ENCODE data around the gene HIPK2.

HIPK2 gene

DNA sequence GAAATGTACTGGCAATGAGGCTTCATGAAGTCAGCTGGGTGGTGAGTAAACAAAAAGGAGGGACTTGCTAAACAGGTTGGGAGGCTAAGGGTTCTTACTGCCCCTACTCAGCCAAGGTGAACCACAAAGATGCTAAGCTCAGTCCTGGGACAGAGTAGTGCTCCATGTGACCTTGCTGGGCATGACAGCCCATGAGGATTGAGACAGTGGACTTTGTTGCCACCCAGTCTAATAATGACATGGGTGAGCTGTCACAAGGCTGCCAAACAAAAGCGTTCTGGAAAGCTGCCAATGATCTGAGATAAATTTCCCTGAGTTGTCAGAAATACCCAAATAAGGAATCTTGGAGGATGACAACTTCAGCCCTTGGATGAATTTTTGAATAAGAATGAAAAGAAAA lies 179.2 kb downstream of the HIPK2 start:
- Histone ChIP-seq H3K4me1 (ENCODE audit: control insufficient read depth in 2 of 2, insufficient read depth in 2 of 2, low read length in 2 of 2) (no peaks in the 10 kb centered on the region), H3K27ac (ENCODE audit: low read depth in 2 of 2, low read length in 2 of 2) (no peak overlapping the region), H3K9me3 (ENCODE audit: control insufficient read depth in 2 of 2, low read length in 2 of 2) (no peaks in the 10 kb centered on the region), H3K27me3 (ENCODE audit: control insufficient read depth in 2 of 2, insufficient read depth in 2 of 2, low read length in 2 of 2) (no peaks in the 10 kb centered on the region), H3K9ac (ENCODE audit: low read depth in 1 of 2, low read length in 2 of 2) (no peak overlapping the region), H3K36me3 (ENCODE audit: control insufficient read depth in 2 of 2, insufficient read depth in 2 of 2, low read length in 2 of 2) (peaks cover 66 to 67% of the 10 kb centered on the region in 2 donors), H3K4me3 (ENCODE audit: low read length in 2 of 2) (no peak overlapping the region)

DNA sequence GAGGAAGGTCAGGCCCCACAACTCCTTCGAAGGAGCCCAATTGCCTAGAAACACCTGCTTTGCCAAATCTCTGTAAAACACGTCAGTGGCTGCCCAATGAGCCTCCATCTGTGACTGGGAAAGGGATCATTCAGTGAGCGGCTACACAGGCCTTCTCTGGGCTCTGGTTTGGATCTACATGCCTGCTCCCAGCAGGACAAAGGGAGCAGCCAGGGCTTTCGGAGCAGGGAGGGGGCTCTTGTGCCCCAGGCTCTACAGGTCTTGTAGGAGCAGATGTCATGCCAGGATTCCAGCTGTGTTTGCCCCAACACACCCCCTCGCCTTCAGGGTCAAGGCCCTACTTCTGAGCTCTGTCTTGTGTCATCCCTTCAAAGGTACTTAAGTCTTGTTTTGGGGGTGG lies 180.8 kb downstream of the HIPK2 start:
- Histone ChIP-seq H3K27ac (ENCODE audit: low read depth in 2 of 2, low read length in 2 of 2) (no peak overlapping the region), H3K27me3 (ENCODE audit: control insufficient read depth in 2 of 2, insufficient read depth in 2 of 2, low read length in 2 of 2) (no peaks in the 10 kb centered on the region), H3K9me3 (ENCODE audit: control insufficient read depth in 2 of 2, low read length in 2 of 2) (no peaks in the 10 kb centered on the region), H3K9ac (ENCODE audit: low read depth in 1 of 2, low read length in 2 of 2) (no peak overlapping the region), H3K36me3 (ENCODE audit: control insufficient read depth in 2 of 2, insufficient read depth in 2 of 2, low read length in 2 of 2) (peaks cover 67 to 74% of the 10 kb centered on the region in 2 donors), H3K4me3 (ENCODE audit: low read length in 2 of 2) (no peak overlapping the region), H3K4me1 (ENCODE audit: control insufficient read depth in 2 of 2, insufficient read depth in 2 of 2, low read length in 2 of 2) (no peaks in the 10 kb centered on the region)

DNA sequence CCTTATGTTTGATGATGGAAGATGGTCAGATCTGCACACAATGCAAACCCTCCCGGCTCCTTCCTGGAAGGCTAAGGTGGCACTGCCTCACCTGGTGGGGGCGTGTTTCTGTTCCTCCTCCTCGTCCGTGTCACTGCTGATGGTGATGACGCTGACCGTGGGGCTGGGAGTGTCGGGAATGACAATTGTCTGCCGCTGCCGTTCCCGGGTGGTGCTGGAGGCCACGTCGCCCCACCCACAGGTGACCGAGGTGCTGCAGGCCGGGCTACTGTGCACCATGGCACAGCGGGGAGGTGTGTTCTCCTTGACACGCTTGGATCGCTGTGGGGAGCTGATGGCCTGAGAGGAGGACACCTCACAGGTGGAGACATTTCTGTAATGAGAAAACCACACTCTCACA lies 181.2 kb downstream of the HIPK2 start:
- Histone ChIP-seq H3K27me3 (ENCODE audit: control insufficient read depth in 2 of 2, insufficient read depth in 2 of 2, low read length in 2 of 2) (no peaks in the 10 kb centered on the region), H3K36me3 (ENCODE audit: control insufficient read depth in 2 of 2, insufficient read depth in 2 of 2, low read length in 2 of 2) (peaks cover 71 to 77% of the 10 kb centered on the region in 2 donors), H3K27ac (ENCODE audit: low read depth in 2 of 2, low read length in 2 of 2) (no peak overlapping the region), H3K9me3 (ENCODE audit: control insufficient read depth in 2 of 2, low read length in 2 of 2) (no peaks in the 10 kb centered on the region), H3K9ac (ENCODE audit: low read depth in 1 of 2, low read length in 2 of 2) (no peak overlapping the region), H3K4me3 (ENCODE audit: low read length in 2 of 2) (no peak overlapping the region), H3K4me1 (ENCODE audit: control insufficient read depth in 2 of 2, insufficient read depth in 2 of 2, low read length in 2 of 2) (no peaks in the 10 kb centered on the region)

DNA sequence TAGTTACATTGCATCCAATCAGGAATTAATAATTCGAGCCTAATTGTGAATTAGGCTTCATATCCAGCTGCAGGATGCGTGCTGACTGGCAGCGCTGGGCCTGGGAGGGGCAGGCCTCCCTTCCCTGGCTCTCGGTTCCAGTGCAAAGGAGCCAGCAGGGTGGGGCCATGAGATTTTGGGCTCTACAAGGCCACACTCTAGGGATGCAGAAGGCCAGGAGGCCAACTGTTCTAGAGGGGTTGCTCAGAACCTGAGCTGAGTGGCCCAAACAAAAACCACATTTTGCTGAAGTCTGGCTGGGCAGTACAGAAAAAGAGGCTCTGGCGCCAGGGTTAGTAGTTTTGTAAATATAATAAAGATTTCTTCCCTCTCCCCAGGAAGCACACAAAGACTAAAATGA lies 182.0 kb downstream of the HIPK2 start:
- H3K36me3 ChIP-seq (ENCODE audit: control insufficient read depth in 2 of 2, insufficient read depth in 2 of 2, low read length in 2 of 2): peaks cover 76 to 77% of the 10 kb centered on the region in 2 donors
- no peak overlapping the region for H3K4me3 ChIP-seq (ENCODE audit: low read length in 2 of 2)
- H3K9ac ChIP-seq (ENCODE audit: low read depth in 1 of 2, low read length in 2 of 2): no peak overlapping the region
- H3K4me1 ChIP-seq (ENCODE audit: control insufficient read depth in 2 of 2, insufficient read depth in 2 of 2, low read length in 2 of 2): no peaks in the 10 kb centered on the region
- H3K27me3 ChIP-seq (ENCODE audit: control insufficient read depth in 2 of 2, insufficient read depth in 2 of 2, low read length in 2 of 2): no peaks in the 10 kb centered on the region
- no peak overlapping the region for H3K27ac ChIP-seq (ENCODE audit: low read depth in 2 of 2, low read length in 2 of 2)
- no peaks in the 10 kb centered on the region for H3K9me3 ChIP-seq (ENCODE audit: control insufficient read depth in 2 of 2, low read length in 2 of 2)

DNA sequence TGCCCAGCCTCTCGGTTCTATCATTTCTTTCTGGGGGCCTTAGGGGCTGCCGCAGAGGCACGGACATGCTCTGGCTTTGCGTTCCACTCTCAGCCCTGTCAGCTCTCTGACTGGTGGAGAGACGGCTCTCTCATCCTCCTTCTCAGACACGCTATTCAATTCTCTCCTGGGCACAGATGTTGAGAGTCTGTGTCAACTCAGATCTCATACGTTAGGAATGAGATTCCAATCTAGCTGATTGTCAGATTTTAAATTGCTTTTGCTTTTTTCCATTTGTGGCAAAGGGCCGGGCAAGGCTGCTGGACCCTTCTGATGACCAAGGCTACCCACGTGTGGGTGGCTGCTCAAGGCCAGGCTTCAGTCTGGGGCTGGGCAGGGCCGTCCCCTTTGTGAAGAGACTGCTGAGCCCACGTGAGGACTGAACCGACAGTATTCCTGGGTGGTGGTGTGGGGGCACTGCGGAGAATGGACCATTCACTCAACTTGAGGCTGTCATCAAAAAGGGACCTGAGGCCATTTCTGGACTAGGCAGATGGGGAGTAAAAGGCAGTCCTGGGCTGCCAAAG lies 182.8 kb downstream of the HIPK2 start:
- H3K9ac ChIP-seq (ENCODE audit: low read depth in 1 of 2, low read length in 2 of 2): no peak overlapping the region
- no peak overlapping the region for H3K27ac ChIP-seq (ENCODE audit: low read depth in 2 of 2, low read length in 2 of 2)
- H3K4me1 ChIP-seq (ENCODE audit: control insufficient read depth in 2 of 2, insufficient read depth in 2 of 2, low read length in 2 of 2): no peaks in the 10 kb centered on the region
- no peaks in the 10 kb centered on the region for H3K27me3 ChIP-seq (ENCODE audit: control insufficient read depth in 2 of 2, insufficient read depth in 2 of 2, low read length in 2 of 2)
- no peak overlapping the region for H3K4me3 ChIP-seq (ENCODE audit: low read length in 2 of 2)
- peaks cover 75 to 77% of the 10 kb centered on the region in 2 donors for H3K36me3 ChIP-seq (ENCODE audit: control insufficient read depth in 2 of 2, insufficient read depth in 2 of 2, low read length in 2 of 2)
- no peaks in the 10 kb centered on the region for H3K9me3 ChIP-seq (ENCODE audit: control insufficient read depth in 2 of 2, low read length in 2 of 2)

DNA sequence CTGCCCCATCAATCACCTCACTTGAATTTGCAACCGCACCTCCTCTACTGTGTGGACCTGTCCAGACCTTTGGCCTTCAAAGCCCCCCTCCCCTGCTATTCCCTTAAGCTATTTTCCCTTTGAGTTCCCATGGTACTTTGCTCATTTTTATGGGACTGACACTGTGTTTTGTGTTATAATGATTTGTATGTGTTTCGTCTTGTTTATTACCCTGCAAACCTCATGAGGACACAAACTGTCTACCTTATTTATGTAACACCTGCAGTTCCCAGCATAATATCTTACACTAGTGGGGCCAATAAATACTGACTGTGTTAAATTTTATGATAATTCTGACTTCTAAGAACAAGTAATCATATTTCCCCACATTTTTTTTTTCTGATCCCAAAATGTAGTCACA lies 183.7 kb downstream of the HIPK2 start:
- Histone ChIP-seq H3K36me3 (ENCODE audit: control insufficient read depth in 2 of 2, insufficient read depth in 2 of 2, low read length in 2 of 2) (peaks cover 78 to 80% of the 10 kb centered on the region in 2 donors), H3K27ac (ENCODE audit: low read depth in 2 of 2, low read length in 2 of 2) (no peak overlapping the region), H3K9me3 (ENCODE audit: control insufficient read depth in 2 of 2, low read length in 2 of 2) (no peaks in the 10 kb centered on the region), H3K4me1 (ENCODE audit: control insufficient read depth in 2 of 2, insufficient read depth in 2 of 2, low read length in 2 of 2) (no peaks in the 10 kb centered on the region), H3K4me3 (ENCODE audit: low read length in 2 of 2) (no peak overlapping the region), H3K27me3 (ENCODE audit: control insufficient read depth in 2 of 2, insufficient read depth in 2 of 2, low read length in 2 of 2) (no peaks in the 10 kb centered on the region), H3K9ac (ENCODE audit: low read depth in 1 of 2, low read length in 2 of 2) (no peak overlapping the region)

DNA sequence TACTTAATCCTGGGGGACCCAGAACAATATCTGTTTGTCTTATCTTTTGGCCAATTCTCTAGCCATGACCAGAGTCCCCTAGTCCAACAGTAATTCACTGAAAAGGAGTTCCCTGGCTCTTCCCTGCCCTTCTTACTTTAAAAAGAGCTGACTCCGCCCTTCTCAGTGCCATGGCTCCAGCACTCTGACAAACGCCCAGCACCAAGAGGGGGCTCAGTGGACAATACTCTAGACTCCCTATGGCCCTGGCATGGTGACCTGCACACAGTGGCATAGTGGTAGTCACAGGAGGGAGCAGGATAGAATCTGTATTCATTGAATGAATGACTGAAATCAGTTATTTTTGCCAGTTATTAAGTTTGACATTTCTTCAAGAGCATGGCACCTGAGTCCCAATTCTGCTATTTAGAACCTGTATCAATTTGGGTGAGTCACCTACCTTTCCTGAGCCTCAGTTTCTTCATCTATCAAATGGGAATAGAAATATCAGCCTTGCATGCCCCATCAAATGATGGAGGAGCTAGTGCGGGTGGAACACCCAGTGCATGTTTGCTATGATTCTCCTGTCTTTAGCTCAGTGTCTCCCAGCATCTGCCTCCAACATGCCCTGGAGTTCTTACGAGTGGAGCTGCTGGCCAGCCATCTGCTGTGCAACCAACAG lies 184.9 kb downstream of the HIPK2 start:
- no peak overlapping the region for H3K4me3 ChIP-seq (ENCODE audit: low read length in 2 of 2)
- no peak overlapping the region for H3K27ac ChIP-seq (ENCODE audit: low read depth in 2 of 2, low read length in 2 of 2)
- no peaks in the 10 kb centered on the region for H3K9me3 ChIP-seq (ENCODE audit: control insufficient read depth in 2 of 2, low read length in 2 of 2)
- H3K4me1 ChIP-seq (ENCODE audit: control insufficient read depth in 2 of 2, insufficient read depth in 2 of 2, low read length in 2 of 2): no peaks in the 10 kb centered on the region
- H3K9ac ChIP-seq (ENCODE audit: low read depth in 1 of 2, low read length in 2 of 2): no peak overlapping the region
- no peaks in the 10 kb centered on the region for H3K27me3 ChIP-seq (ENCODE audit: control insufficient read depth in 2 of 2, insufficient read depth in 2 of 2, low read length in 2 of 2)
- H3K36me3 ChIP-seq (ENCODE audit: control insufficient read depth in 2 of 2, insufficient read depth in 2 of 2, low read length in 2 of 2): peaks cover 72 to 74% of the 10 kb centered on the region in 2 donors

DNA sequence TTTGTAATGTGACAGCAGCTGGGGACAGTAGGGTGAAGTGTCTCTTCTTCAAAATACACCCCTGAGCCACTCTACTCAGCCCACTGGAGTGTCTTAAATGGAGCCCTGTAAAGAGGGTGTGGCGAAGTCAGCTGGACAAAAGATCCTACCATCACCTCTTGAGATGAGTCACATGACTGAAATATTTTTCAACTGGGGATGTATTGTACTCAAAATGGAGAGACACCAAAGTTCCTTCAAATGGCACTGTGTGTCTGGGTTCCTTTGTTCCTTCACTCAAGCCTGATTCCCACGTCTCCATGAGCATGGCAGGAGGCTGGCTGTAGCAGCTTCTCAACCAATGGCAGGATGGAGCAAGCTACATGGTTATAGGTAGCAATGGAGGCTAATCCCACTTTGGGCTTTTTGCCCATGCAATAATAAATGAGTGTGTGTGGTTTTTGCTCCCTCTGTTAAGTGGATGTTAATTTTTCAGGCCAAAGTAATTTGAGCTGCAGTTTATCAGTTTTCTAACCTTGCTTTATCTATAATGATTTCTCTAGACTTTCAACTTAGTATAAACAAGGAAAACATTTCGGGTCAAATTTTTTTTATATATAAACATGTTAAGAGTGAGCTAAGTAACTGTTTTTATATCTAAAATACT lies 186.1 kb downstream of the HIPK2 start:
- Histone ChIP-seq H3K36me3 (ENCODE audit: control insufficient read depth in 2 of 2, insufficient read depth in 2 of 2, low read length in 2 of 2) (peaks cover 68 to 69% of the 10 kb centered on the region in 2 donors), H3K4me1 (ENCODE audit: control insufficient read depth in 2 of 2, insufficient read depth in 2 of 2, low read length in 2 of 2) (no peaks in the 10 kb centered on the region), H3K27me3 (ENCODE audit: control insufficient read depth in 2 of 2, insufficient read depth in 2 of 2, low read length in 2 of 2) (no peaks in the 10 kb centered on the region), H3K9ac (ENCODE audit: low read depth in 1 of 2, low read length in 2 of 2) (no peak overlapping the region), H3K27ac (ENCODE audit: low read depth in 2 of 2, low read length in 2 of 2) (no peak overlapping the region), H3K4me3 (ENCODE audit: low read length in 2 of 2) (no peak overlapping the region), H3K9me3 (ENCODE audit: control insufficient read depth in 2 of 2, low read length in 2 of 2) (no peaks in the 10 kb centered on the region)

DNA sequence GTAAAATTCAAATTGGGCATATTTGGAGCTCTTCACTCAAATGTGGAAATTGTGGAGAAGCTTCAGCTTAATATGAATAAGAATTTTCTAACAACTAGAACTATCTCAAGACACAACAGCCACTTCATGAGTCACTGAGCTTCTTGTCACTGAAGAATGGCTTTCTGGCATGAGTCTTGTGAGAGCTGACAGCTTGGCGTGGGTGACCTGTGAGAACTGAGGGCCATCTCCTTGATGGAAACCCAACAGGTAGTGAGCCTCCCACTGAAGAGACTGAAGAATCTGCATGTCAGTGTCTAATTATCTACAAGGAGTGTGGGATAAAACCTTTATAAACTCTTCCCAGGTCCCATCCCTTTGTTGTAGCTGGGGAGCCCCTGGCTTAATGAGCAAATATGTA lies 188.3 kb downstream of the HIPK2 start:
- no peaks in the 10 kb centered on the region for H3K27me3 ChIP-seq (ENCODE audit: control insufficient read depth in 2 of 2, insufficient read depth in 2 of 2, low read length in 2 of 2)
- H3K9me3 ChIP-seq (ENCODE audit: control insufficient read depth in 2 of 2, low read length in 2 of 2): no peaks in the 10 kb centered on the region
- no peaks in the 10 kb centered on the region for H3K4me1 ChIP-seq (ENCODE audit: control insufficient read depth in 2 of 2, insufficient read depth in 2 of 2, low read length in 2 of 2)
- H3K4me3 ChIP-seq (ENCODE audit: low read length in 2 of 2): no peak overlapping the region
- H3K36me3 ChIP-seq (ENCODE audit: control insufficient read depth in 2 of 2, insufficient read depth in 2 of 2, low read length in 2 of 2): peaks cover 56 to 64% of the 10 kb centered on the region in 2 donors
- H3K27ac ChIP-seq (ENCODE audit: low read depth in 2 of 2, low read length in 2 of 2): no peak overlapping the region
- H3K9ac ChIP-seq (ENCODE audit: low read depth in 1 of 2, low read length in 2 of 2): no peak overlapping the region

DNA sequence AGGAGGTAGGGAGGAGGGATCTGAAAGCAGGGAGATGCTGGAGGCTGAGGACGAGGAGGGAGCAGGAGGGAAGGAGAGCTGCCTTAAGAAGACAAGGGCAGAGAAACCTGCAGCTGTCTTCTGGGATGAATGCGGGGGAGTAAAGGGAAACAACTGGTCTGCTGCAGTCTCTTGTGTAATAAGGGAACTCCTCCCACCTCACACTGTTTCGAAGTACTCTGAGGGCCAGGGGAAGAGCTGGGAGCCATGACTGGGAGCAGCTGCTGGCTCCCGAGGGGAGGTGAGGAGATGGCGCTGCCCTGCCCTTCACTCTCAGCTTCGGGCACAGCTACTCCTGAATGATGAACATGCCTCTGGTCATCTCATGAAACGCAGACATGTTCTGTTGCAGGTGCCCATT lies 189.2 kb downstream of the HIPK2 start:
- Histone ChIP-seq H3K9me3 (ENCODE audit: control insufficient read depth in 2 of 2, low read length in 2 of 2) (no peaks in the 10 kb centered on the region), H3K4me3 (ENCODE audit: low read length in 2 of 2) (no peak overlapping the region), H3K9ac (ENCODE audit: low read depth in 1 of 2, low read length in 2 of 2) (no peak overlapping the region), H3K36me3 (ENCODE audit: control insufficient read depth in 2 of 2, insufficient read depth in 2 of 2, low read length in 2 of 2) (peaks cover 56 to 65% of the 10 kb centered on the region in 2 donors), H3K27me3 (ENCODE audit: control insufficient read depth in 2 of 2, insufficient read depth in 2 of 2, low read length in 2 of 2) (no peaks in the 10 kb centered on the region), H3K4me1 (ENCODE audit: control insufficient read depth in 2 of 2, insufficient read depth in 2 of 2, low read length in 2 of 2) (no peaks in the 10 kb centered on the region), H3K27ac (ENCODE audit: low read depth in 2 of 2, low read length in 2 of 2) (no peak overlapping the region)
